Prostate gland (tissue), 2 donors: ENCODE measurements around the gene FNDC7.

ENCODE experiments used
- CTCF ChIP-seq, 4 experiments: fragments of 200-600 bp in 2 of 4; fragments of 450-650 bp in 2 of 4; sonication (generic) in 2 of 4; IDR thresholded peaks; 1 replicate in 3 of 4; 2 replicates in 1 of 4; pipeline ENCODE4 v1.5.1; 2016 to 2019; ENCODE audit warnings: antibody characterized with exemption in 4 of 4, mild to moderate bottlenecking in 2 of 4, moderate library complexity in 2 of 4
- POLR2A ChIP-seq: fragments of 450-650 bp; IDR thresholded peaks from one replicate; pipeline ENCODE4 v1.6.1; 2016; ENCODE audit warnings: antibody characterized with exemption, mild to moderate bottlenecking

- no peak for TF ChIP-seq CTCF (IDR thresholded peaks at IDR 0.05)
- no peak for TF ChIP-seq POLR2A
Measured at GRCh38 chr1:108686614-108687313, 25.9 kb upstream of the FNDC7 start.
